Hematopoietic multipotent progenitor cell treated with erythropoietin and hydrocortisone succinate and interleukin-3 and kit ligand, for 4 days (in vitro differentiated cells): Measurements from ENCODE around the gene RAP1GAP2.
A peak's percentile ranks its signal among the peaks of the same experiment; 100 is the strongest.

Experiments
- DNase-seq: peaks from one replicate; pipeline ENCODE4 v3.0.0-alpha.2; 2015

Gene RAP1GAP2

GRCh38 chr17:3004925-3005324 is 208.7 kb downstream of the RAP1GAP2 start:
- DNase-seq: no peak

- DNase-seq: no peak
These were observed 209.5 kb downstream of the RAP1GAP2 start for GRCh38 chr17:3005696-3006095.

DNA sequence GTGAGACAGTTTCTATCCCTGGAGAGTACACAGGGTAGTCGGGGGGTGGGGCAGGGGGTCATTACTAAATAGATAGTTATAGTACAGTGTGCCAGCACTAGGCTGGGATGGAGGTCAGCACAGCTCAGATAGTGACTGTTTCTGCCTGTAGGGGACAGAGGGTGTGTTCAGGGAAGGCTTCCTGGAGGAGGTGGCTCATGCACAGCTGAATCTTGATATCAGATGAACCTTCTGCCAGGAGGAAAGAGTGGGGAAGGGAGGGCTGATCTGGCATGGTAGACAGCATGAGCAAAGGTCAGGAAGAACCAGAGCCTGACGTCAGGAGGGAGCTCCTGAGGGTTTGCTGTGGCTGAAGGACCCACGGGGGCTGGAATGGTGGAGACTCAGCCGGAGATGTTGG is 210.6 kb downstream of the RAP1GAP2 start:
- DNase-seq: peak; percentile 13

- no peak for DNase-seq
These were observed 211.4 kb downstream of the RAP1GAP2 start for GRCh38 chr17:3007651-3008121.

DNA sequence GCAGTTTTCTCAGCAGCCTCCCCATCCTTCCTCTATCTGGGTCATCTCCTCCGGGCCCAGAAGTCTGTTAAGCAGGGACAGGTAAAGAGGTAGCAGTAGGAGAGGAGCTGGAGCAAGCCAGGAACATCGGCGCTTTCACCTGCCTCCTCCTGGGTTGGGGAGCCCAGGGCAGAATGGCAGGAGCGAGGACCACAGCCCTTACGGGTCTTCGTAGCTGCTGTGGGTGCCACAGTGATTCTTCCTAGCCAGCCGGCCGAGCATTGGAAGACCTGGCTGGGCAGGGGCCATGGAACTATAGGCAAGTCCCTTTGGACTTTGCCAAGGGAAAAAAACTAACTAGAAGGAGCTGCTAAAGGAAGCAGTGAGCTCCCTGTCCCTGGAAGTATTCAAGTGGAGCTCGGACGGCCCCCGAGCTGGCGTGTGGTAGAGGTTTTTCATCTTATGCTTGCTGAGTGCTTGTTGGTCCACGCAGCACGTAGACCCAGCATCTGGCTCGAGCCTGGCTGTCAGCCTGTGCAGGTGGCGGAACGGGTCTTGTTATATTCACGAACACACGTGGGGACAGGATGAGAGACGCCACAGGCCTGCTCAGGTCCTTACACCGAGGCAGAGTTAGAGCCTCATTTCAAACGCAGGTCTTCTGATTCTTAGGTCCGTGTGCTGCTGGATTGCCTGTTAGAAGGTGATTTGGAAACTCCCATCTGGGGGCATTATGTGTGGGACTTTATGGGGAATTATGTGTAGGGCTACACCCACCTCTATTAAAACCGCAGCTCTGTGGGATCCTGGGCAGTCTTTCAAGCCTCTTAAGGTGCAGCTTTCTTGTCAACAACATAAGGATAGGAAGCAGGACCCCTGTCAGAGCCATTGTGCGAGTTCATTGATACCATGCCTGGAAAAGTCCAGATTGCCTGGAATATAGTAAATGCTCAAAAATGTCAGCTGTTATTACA is 212.4 kb downstream of the RAP1GAP2 start:
- DNase-seq: no peak

- DNase-seq: no peak
These were observed 213.2 kb downstream of the RAP1GAP2 start for GRCh38 chr17:3009411-3009920.

- no peak for DNase-seq
These were observed 215.7 kb downstream of the RAP1GAP2 start for GRCh38 chr17:3011891-3012290.

DNA sequence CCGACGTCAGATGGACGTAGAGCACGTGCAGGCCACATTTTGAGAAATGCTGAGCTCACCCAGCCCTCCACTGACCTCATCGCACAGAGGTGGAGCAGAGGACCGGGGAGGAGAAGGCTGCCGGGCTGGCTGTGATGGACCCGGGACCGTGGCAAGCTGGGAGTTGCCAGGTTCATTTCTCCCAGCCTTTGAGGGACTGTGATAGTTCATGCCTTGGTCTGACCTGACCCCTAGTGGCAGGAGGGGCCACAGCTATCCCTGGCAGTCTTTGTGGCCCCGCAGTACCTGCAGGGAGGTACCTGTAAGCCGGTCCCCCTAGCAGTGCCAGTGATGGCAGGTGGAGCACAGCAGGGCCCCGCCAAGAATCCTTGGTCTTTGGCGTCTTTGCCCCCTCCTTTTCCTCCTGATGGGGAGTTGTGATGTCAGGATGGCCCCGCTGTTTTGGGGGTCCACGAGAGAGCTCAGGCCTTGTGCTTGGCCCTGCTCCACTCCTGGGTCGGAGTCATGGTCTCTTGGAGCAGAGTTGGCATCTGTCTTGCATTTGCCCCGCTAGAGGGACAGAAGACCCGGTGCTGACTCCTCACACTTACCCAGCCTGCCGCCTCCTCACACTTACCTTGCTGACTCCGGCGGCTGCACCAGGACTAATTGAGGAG is 216.8 kb downstream of the RAP1GAP2 start:
- peak; percentile 78 for DNase-seq

GRCh38 chr17:3015890-3016289 is 219.7 kb downstream of the RAP1GAP2 start:
- no peak for DNase-seq

GRCh38 chr17:3017936-3018335 is 221.7 kb downstream of the RAP1GAP2 start:
- no peak for DNase-seq

- no peak for DNase-seq
These were observed 223.5 kb downstream of the RAP1GAP2 start for GRCh38 chr17:3019761-3020160.

DNA sequence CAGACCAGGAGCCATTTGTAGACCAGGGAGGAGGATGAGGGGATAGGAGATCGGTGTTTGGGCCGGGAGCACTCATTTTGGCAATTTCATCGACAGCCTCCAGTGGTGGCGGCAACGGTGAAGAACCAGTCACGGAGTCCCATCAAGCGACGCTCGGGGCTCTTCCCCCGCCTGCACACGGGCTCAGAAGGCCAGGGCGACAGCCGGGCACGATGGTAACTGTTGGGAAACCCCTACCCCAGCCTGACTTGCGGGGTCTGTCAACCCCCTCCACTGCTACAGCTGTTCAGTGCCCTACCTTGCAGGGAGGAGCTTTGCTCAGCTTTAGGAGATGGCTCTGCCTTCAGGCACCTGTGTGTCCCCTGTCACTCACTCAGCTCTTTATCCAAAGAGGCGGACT is 224.1 kb downstream of the RAP1GAP2 start:
- no peak for DNase-seq

DNA sequence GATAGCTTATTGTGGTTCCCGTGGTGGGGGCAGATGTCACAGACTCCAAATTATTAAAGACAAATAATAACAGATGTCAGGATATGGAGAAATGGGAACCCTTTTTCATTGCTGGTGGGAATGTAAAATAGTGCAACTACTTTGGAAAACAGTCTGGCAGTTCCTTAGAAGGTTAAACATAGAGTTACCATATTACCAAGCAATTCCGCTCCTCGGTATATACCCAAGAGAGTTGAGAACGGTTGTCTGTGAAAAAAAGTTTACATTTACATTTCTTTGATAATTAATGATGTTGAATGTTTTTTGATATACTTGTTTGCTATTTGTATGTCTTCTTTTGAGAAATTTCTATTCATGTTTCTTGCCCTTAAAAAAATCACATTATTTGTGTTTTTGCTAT is 226.0 kb downstream of the RAP1GAP2 start:
- no peak for DNase-seq

GRCh38 chr17:3024346-3024745 is 228.1 kb downstream of the RAP1GAP2 start:
- no peak for DNase-seq

- no peak for DNase-seq
These were observed 229.3 kb downstream of the RAP1GAP2 start for GRCh38 chr17:3025421-3026124.

DNA sequence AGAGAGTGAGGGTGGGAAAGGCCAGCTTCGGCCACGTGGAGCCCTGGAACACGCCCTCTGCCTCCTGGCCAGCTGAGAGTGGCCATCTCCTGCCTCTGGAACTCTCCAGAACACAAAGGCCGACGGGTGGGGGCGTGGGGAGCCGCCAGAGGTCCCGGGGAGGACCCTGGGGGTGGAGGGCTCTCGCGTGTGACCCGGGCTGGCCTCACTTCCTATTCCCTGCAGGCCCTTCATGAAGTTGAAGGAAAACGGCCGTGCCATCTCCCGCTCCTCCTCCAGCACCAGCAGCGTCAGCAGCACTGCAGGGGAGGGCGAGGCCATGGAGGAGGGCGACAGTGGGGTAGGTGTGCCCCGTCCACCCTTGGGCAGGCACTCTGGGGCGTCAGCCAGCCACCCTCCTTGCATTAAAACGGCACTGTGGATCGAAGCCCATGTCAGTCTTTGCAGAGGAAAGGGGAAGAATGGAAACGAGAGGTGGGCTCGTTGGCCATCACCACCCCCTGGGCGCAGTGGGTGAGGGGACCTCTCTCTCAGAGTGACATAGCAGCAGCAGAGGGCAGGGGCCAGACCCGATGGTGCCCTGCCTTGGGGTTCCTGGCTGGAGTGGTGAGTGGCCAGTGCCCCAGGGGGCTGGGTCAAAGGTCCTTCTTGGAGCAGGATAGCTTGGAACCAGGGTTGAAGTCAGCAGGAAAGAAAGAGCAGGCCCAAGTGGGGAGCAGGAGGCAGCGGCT is 230.1 kb downstream of the RAP1GAP2 start:
- DNase-seq: no peak

DNA sequence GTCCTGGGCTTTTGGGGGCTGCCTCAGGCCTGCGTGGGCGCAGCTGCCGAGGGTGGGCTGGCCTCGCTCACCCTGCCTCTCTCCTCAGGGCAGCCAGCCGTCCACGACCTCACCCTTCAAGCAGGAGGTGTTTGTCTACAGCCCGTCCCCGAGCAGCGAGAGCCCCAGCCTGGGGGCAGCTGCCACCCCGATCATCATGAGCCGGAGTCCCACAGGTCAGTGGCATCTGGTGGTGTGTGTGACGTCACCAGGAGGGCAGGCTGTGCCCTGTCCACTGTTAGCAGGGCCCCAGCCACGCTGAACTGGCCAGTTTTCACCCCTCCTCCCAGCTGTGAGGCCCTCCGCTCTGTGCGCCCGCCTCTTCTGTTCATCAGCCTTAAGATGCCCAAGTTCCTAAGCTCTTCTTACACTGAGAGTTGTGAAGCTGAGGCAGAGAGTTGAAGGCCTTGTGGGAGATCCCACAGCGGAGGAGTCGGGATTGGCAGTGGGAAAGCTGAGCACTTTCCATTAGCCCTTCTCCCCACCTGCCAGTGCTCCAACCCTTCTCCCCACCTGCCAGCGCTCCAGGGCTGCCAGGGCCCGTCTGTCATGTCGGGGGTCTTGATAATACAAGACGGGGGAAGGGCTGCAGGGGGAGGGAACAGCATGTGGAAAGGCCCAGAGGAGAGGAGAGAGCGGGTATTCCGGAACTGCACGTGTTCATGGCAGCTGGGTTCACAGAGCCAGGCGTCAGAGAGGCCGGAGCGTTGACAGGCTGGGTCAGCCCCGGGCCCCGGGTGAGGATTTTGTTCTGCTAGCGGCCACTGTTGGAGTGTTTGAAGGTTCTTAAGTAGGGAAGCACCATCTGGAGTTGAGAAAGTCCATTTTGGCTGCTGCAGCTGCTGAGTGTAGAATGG is 230.9 kb downstream of the RAP1GAP2 start:
- DNase-seq: no peak

- no peak for DNase-seq
These were observed 231.7 kb downstream of the RAP1GAP2 start for GRCh38 chr17:3027786-3028532.

- DNase-seq: no peak
These were observed 233.1 kb downstream of the RAP1GAP2 start for GRCh38 chr17:3029213-3029913.

- no peak for DNase-seq
These were observed 233.9 kb downstream of the RAP1GAP2 start for GRCh38 chr17:3030096-3030495.
